GM23338 (cell line): Measurements from ENCODE around the gene AARS2. TPM values are rescaled to one million over a fixed set of nuclear protein-coding genes. Genes with fewer than 3 reads are reported as not detected.
"Not testable (repeated sequence)": the region's sequence is repeated elsewhere in the genome, so short reads cannot be mapped to it uniquely, and the experiment has no call there.

Experiments
- ATAC-seq: fragments of 200-7000 bp; cut with Tn5 transposase; 3 replicates; pipeline ENCODE4 v1.9.1; 2020
- DNase-seq: peaks from one replicate; pipeline ENCODE4 v3.0.0-alpha.2; 2015; ENCODE audit warnings: low spot score
- H2AFZ ChIP-seq: fragments of 200-600 bp; sonication (generic); 2 replicates; pipeline ENCODE4 v1.8.0; 2016; ENCODE audit warnings: antibody characterized with exemption, mild to moderate bottlenecking, moderate library complexity
- H3F3A ChIP-seq: fragments of 200-600 bp; sonication (generic); replicated peaks from 2 replicates; pipeline ENCODE4 v1.8.0; 2017; ENCODE audit warnings: antibody characterized with exemption, mixed run types, low read depth
- H3K27ac ChIP-seq: fragments of 200-600 bp; sonication (generic); 2 replicates; pipeline ENCODE4 v1.6.1; 2016; ENCODE audit warnings: low read depth
- H3K27me3 ChIP-seq: fragments of 200-600 bp; sonication (generic); 2 replicates; pipeline ENCODE4 v1.8.0; 2016; ENCODE audit warnings: mild to moderate bottlenecking, mixed run types, moderate library complexity; ENCODE audit not compliant: insufficient read depth
- H3K36me3 ChIP-seq: fragments of 200-600 bp; sonication (generic); 2 replicates; pipeline ENCODE4 v1.8.0; 2016; ENCODE audit warnings: mild to moderate bottlenecking; ENCODE audit not compliant: insufficient read depth
- H3K4me1 ChIP-seq: fragments of 200-600 bp; sonication (generic); 2 replicates; pipeline ENCODE4 v1.8.0; 2016; ENCODE audit warnings: mild to moderate bottlenecking, moderate library complexity; ENCODE audit not compliant: insufficient read depth
- H3K4me2 ChIP-seq: fragments of 200-600 bp; sonication (generic); 2 replicates; pipeline ENCODE4 v1.7.1; 2017; ENCODE audit warnings: mixed run types
- H3K4me3 ChIP-seq: fragments of 200-600 bp; sonication (generic); 2 replicates; pipeline ENCODE4 v1.6.1; 2016; ENCODE audit warnings: mixed run types
- H3K79me2 ChIP-seq: fragments of 200-600 bp; sonication (generic); replicated peaks from 2 replicates; pipeline ENCODE4 v1.8.0; 2017; ENCODE audit warnings: mild to moderate bottlenecking; ENCODE audit not compliant: insufficient read depth
- H3K9me2 ChIP-seq: fragments of 200-600 bp; sonication (generic); 2 replicates; pipeline ENCODE4 v1.8.0; 2017; ENCODE audit not compliant: insufficient read depth
- H4K20me1 ChIP-seq: fragments of 200-600 bp; sonication (generic); replicated peaks from 2 replicates; pipeline ENCODE4 v1.8.0; 2017; ENCODE audit warnings: mild to moderate bottlenecking; ENCODE audit not compliant: insufficient read depth
- H3K27ac Mint-ChIP-seq: 2 replicates; pipeline ENCODE4 v1.8.0; 2020; ENCODE audit warnings: inconsistent platforms, mild to moderate bottlenecking, moderate library complexity, mixed read lengths
- H3K27me3 Mint-ChIP-seq: 3 replicates; pipeline ENCODE4 v1.8.0; 2022; ENCODE audit warnings: low read depth, mild to moderate bottlenecking, moderate library complexity, mixed read lengths, inconsistent platforms; ENCODE audit not compliant: insufficient read depth, poor library complexity
- H3K36me3 Mint-ChIP-seq: 3 replicates; pipeline ENCODE4 v1.8.0; 2021; ENCODE audit warnings: low read depth, mild to moderate bottlenecking, inconsistent platforms, moderate library complexity, mixed read lengths
- H3K4me1 Mint-ChIP-seq: 3 replicates; pipeline ENCODE4 v1.8.0; 2020; ENCODE audit warnings: mild to moderate bottlenecking, inconsistent platforms, mixed read lengths
- H3K4me3 Mint-ChIP-seq: 3 replicates; pipeline ENCODE4 v1.8.0; 2021; ENCODE audit warnings: moderate library complexity, mild to moderate bottlenecking, inconsistent platforms, mixed read lengths
- H3K9me3 Mint-ChIP-seq: 3 replicates; pipeline ENCODE4 v1.8.0; 2020; ENCODE audit warnings: moderate library complexity, mild to moderate bottlenecking, inconsistent platforms, mixed read lengths
- CREB1 ChIP-seq: fragments of 250-450 bp; sonication (Bioruptor Pico); IDR thresholded peaks from 2 replicates; pipeline ENCODE4 v1.5.0; 2020; ENCODE audit warnings: low read depth, mild to moderate bottlenecking, moderate library complexity
- CTCF ChIP-seq, 2 experiments: fragments of 200-600 bp in 1 of 2; sonication (generic) in 1 of 2; conservative IDR thresholded peaks; 2 replicates each; pipeline versions ENCODE4 v1.5.1 to v1.6.1; 2016 to 2017; ENCODE audit warnings: antibody characterized with exemption in 2 of 2, low read depth in 2 of 2, mild to moderate bottlenecking in 2 of 2, moderate library complexity in 1 of 2
- EZH2 ChIP-seq: fragments of 200-600 bp; sonication (generic); IDR thresholded peaks from one replicate; pipeline ENCODE4 v1.8.0; 2017; ENCODE audit warnings: antibody characterized with exemption, mild to moderate bottlenecking, low read depth; ENCODE audit not compliant: unreplicated experiment
- EZH2phosphoT487 ChIP-seq: fragments of 200-600 bp; sonication (generic); IDR thresholded peaks from one replicate; pipeline ENCODE4 v1.8.1; 2018; ENCODE audit warnings: antibody characterized with exemption; ENCODE audit not compliant: unreplicated experiment
- JUNB ChIP-seq: IDR thresholded peaks from one replicate; pipeline ENCODE4 v1.6.1; 2016; ENCODE audit warnings: antibody characterized with exemption; ENCODE audit not compliant: unreplicated experiment
- NANOG ChIP-seq: IDR thresholded peaks from 2 replicates; pipeline ENCODE4 v1.6.1; 2016; ENCODE audit warnings: antibody characterized with exemption, borderline replicate concordance
- POLR2AphosphoS5 ChIP-seq: IDR thresholded peaks from 2 replicates; pipeline ENCODE4 v1.6.1; 2016; ENCODE audit warnings: antibody characterized with exemption, low read depth
- STAT1 ChIP-seq: IDR thresholded peaks from one replicate; pipeline ENCODE4 v1.6.1; 2016; ENCODE audit warnings: antibody characterized with exemption; ENCODE audit not compliant: unreplicated experiment
- ZNF114 ChIP-seq: fragments of 250-450 bp; sonication (Bioruptor Pico); IDR thresholded peaks from 2 replicates; pipeline ENCODE4 v1.5.0; 2020; ENCODE audit warnings: mild to moderate bottlenecking, moderate library complexity
- ZNF331 ChIP-seq: fragments of 250-450 bp; sonication (Bioruptor Pico); IDR thresholded peaks from 2 replicates; pipeline ENCODE4 v1.5.0; 2020; ENCODE audit warnings: low read depth, mild to moderate bottlenecking, moderate library complexity
- polyA plus RNA-seq: library from polyadenylated mRNA; unstranded; fragments of >200 nt; fragmentation: Nextera tagmentation; extraction: Ambion mirVana; gene quantifications from 2 replicates; pipeline ENCODE4 v1.2.1, GENCODE V29; 2016
- total RNA-seq: library from RNA; depleted of rRNA; stranded (reverse); fragments of >200 nt; shearing (Covaris generic); gene quantifications from 2 replicates; pipeline ENCODE4 v1.2.3, GENCODE V29; 2014
- TF ChIP-seq, protein P1 (sequence below): IDR thresholded peaks from 2 replicates; pipeline ENCODE4 v1.6.1; 2016; ENCODE audit warnings: antibody characterized with exemption
- TF ChIP-seq, protein P2 (sequence below): IDR thresholded peaks from one replicate; pipeline ENCODE4 v1.6.1; 2018; ENCODE audit warnings: antibody characterized with exemption; ENCODE audit not compliant: unreplicated experiment

Gene AARS2
- total and polyA plus RNA-seq, 2 experiments from 2014 or later, result 6.5 to 23.2 TPM

GRCh38 chr6:44314657-44315056 lies 1.5 kb upstream of the AARS2 start:
- not testable (repeated sequence) for H3K27me3 Mint-ChIP-seq, H3K27me3 ChIP-seq, H2AFZ ChIP-seq, H4K20me1 ChIP-seq, H3K4me3 ChIP-seq, H3K27ac ChIP-seq, DNase-seq, H3K9me3 Mint-ChIP-seq, H3K4me3 Mint-ChIP-seq, ATAC-seq, H3K27ac Mint-ChIP-seq, H3K4me2 ChIP-seq, H3K36me3 ChIP-seq, H3K4me1 ChIP-seq, H3K9me2 ChIP-seq, H3F3A ChIP-seq
- H3K79me2 ChIP-seq, result peaks cover 10% of the 10 kb centered on the region
- Mint-ChIP-seq H3K36me3 (peaks cover 29% of the 10 kb centered on the region), H3K4me1 (peaks cover 13% of the 10 kb centered on the region; the same call in 2 of the 3 replicates)

- H3K36me3 Mint-ChIP-seq, result peaks cover 51% of the 10 kb centered on the region
- peaks cover 13% of the 10 kb centered on the region; the same call in 2 of the 3 replicates for H3K4me1 Mint-ChIP-seq
- H3K27ac Mint-ChIP-seq, result no peak overlapping the region
- H3K9me3 Mint-ChIP-seq, result no peaks in the 10 kb centered on the region; the same call in 2 of the 3 replicates
- H4K20me1 ChIP-seq, result no peaks in the 10 kb centered on the region
- no peaks in the 10 kb centered on the region for H3K27me3 ChIP-seq
- 0 out of 2 replicates have a peak, but pooled peaks cover 4% of the 10 kb centered on the region for H3F3A ChIP-seq
- H3K27me3 Mint-ChIP-seq, result peaks cover 7% of the 10 kb centered on the region
- H3K4me2 ChIP-seq, result peak overlapping the region; percentile 86
- no peak for ATAC-seq
- peaks cover 10% of the 10 kb centered on the region for H3K79me2 ChIP-seq
- no peak for DNase-seq
- no peak overlapping the region for H2AFZ ChIP-seq
- no peak overlapping the region for H3K27ac ChIP-seq
- H3K9me2 ChIP-seq, result no peaks in the 10 kb centered on the region
- peaks cover 12% of the 10 kb centered on the region for H3K36me3 ChIP-seq
- peaks cover 6% of the 10 kb centered on the region; the same call in 1 of the 2 replicates for H3K4me1 ChIP-seq
- peak overlapping the region; percentile 94 for H3K4me3 Mint-ChIP-seq
- H3K4me3 ChIP-seq, result peak overlapping the region; percentile 79
- no peak for TF ChIP-seq STAT1
- TF ChIP-seq, protein P1, sequence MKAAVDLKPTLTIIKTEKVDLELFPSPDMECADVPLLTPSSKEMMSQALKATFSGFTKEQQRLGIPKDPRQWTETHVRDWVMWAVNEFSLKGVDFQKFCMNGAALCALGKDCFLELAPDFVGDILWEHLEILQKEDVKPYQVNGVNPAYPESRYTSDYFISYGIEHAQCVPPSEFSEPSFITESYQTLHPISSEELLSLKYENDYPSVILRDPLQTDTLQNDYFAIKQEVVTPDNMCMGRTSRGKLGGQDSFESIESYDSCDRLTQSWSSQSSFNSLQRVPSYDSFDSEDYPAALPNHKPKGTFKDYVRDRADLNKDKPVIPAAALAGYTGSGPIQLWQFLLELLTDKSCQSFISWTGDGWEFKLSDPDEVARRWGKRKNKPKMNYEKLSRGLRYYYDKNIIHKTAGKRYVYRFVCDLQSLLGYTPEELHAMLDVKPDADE, result no peak
- no peak for TF ChIP-seq CREB1
- TF ChIP-seq, protein P2, sequence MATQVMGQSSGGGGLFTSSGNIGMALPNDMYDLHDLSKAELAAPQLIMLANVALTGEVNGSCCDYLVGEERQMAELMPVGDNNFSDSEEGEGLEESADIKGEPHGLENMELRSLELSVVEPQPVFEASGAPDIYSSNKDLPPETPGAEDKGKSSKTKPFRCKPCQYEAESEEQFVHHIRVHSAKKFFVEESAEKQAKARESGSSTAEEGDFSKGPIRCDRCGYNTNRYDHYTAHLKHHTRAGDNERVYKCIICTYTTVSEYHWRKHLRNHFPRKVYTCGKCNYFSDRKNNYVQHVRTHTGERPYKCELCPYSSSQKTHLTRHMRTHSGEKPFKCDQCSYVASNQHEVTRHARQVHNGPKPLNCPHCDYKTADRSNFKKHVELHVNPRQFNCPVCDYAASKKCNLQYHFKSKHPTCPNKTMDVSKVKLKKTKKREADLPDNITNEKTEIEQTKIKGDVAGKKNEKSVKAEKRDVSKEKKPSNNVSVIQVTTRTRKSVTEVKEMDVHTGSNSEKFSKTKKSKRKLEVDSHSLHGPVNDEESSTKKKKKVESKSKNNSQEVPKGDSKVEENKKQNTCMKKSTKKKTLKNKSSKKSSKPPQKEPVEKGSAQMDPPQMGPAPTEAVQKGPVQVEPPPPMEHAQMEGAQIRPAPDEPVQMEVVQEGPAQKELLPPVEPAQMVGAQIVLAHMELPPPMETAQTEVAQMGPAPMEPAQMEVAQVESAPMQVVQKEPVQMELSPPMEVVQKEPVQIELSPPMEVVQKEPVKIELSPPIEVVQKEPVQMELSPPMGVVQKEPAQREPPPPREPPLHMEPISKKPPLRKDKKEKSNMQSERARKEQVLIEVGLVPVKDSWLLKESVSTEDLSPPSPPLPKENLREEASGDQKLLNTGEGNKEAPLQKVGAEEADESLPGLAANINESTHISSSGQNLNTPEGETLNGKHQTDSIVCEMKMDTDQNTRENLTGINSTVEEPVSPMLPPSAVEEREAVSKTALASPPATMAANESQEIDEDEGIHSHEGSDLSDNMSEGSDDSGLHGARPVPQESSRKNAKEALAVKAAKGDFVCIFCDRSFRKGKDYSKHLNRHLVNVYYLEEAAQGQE, result no peak
- no peak for TF ChIP-seq EZH2phosphoT487
- TF ChIP-seq CTCF (conservative IDR thresholded peaks at IDR 0.05; ENCODE audit: low read depth in 2 of 2), result no peak
- no peak for TF ChIP-seq JUNB
- TF ChIP-seq NANOG, result no peak
- no peak for TF ChIP-seq POLR2AphosphoS5
- no peak for TF ChIP-seq ZNF114
- TF ChIP-seq EZH2, result no peak
- TF ChIP-seq ZNF331 (CRISPR knock-in tag), result no peak
Measured at GRCh38 chr6:44311767-44312166, 1.4 kb downstream of the AARS2 start.
